Putamen (tissue), 1 donor: ENCODE measurements around the gene BANF1.

Source experiments
- DNase-seq: peaks from one replicate; pipeline ENCODE4 v3.0.0-alpha.2; 2016; ENCODE audit warnings: low spot score

The BANF1 gene, protein sequence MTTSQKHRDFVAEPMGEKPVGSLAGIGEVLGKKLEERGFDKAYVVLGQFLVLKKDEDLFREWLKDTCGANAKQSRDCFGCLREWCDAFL

DNA sequence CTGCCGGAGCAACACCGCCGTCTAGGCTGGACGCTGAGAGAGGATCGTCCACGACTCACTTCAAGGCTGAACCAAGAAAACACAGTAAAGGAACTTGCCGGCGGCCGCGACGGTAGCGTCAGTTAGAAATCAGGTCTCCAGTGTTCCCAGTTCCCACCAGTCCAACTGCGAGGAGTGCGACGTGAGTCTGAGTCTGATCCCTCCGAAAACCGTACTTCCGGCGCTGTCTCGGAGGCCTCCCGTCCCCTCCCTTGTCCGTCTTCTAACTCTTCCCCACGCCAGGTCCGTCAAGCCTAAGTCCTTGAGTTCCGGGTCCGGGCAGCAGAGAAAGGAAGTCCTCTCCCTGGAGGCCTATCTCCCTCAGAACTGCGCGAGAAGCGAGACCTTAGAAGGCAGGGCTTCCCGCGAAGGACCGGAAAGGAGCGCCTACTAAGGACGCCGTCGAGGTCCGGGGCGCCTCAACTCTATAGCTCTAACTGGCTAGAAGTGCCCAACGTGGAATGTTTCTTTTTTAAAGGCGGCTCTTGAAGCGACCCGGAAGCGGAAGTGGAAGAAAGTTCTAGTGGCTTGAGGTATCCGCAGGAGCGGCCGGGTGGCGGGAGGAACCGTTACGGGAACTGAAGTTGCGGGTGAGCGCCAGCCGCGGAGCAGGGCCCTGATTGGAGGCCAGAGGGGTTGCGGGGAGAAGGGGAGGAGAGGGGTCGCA lies at the start of gene BANF1, which contains the start of gene EIF1AD:
TSS of gene BANF1 (plus strand) at position 562 of the 706 bp plus-strand sequence. CDS start 748 bp downstream, outside the sequence.
TSS of gene EIF1AD (minus strand) at position 216 of the 706 bp plus-strand sequence. CDS start 1,768 bp downstream, outside the sequence.
- peak; percentile 97 for DNase-seq

- no peak for DNase-seq
Observed at GRCh38 chr11:65953471-65953870, 48.8 kb upstream of the BANF1 start.

GRCh38 chr11:65954771-65955170 lies 47.5 kb upstream of the BANF1 start:
- DNase-seq: no peak

- no peak for DNase-seq
Observed at GRCh38 chr11:65958291-65958690, 44.0 kb upstream of the BANF1 start.

GRCh38 chr11:65958774-65959420 lies 43.4 kb upstream of the BANF1 start:
- no peak for DNase-seq

DNA sequence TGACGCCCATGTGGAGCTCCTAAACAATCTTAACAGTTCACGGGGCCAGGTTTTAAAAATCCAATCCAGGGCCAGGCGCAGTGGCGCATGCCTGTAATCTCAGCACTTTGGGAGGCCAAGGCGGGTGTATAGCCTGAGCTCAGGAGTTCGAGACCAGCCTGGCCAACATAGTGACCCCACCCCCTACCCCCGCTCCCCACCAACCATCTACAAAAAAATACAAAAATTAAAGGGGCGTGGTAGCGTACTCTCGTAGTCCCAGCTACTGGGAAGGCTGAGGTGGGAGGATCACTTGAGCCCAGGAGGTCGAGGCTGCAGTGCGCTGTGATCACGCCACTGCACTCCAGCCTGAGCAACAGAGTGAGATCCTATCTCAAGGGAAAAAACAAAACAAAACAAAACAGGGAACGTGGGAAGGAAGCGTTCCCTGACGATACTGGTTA lies 41.5 kb upstream of the BANF1 start:
- DNase-seq: no peak

- DNase-seq: peak; percentile 98
Observed at GRCh38 chr11:65961267-65962140, 40.8 kb upstream of the BANF1 start, which contains the start of gene SART1. Gene SART1 (plus strand): TSS chr11:65961734. CDS start chr11:65961781, 47 bp downstream.

GRCh38 chr11:65962141-65962564 lies 40.1 kb upstream of the BANF1 start:
- no peak for DNase-seq

- DNase-seq: no peak
Observed at GRCh38 chr11:65964906-65965305, 37.4 kb upstream of the BANF1 start.

DNA sequence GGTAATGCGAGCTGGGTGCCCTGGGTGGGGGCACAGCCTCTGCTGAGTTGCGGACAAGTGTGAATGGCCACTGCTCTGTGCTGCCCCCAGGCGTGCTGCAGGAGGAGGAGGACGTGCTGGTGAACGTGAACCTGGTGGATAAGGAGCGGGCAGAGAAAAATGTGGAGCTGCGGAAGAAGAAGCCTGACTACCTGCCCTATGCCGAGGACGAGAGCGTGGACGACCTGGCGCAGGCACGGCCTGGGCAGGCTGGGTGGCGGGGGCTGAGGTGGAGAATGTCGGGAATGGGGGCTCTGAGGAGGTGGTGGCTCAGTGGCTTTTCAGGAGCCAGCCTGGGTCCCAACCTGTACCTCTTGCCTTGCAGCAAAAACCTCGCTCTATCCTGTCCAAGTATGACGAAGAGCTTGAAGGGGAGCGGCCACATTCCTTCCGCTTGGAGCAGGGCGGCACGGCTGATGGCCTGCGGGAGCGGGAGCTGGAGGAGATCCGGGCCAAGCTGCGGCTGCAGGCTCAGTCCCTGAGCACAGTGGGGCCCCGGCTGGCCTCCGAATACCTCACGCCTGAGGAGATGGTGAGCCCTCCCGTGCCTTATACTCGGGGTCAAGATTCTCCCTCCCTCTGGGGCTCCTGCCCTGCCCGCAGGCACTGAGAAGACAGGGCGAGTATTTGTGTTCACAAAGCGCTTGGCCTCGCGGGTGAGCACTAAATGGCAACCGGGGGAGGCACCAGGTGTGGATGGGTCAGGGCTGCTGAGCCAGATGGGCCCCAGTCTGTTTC lies 36.1 kb upstream of the BANF1 start:
- DNase-seq: no peak

- no peak for DNase-seq
Observed at GRCh38 chr11:65967329-65967934, 34.9 kb upstream of the BANF1 start.

DNA sequence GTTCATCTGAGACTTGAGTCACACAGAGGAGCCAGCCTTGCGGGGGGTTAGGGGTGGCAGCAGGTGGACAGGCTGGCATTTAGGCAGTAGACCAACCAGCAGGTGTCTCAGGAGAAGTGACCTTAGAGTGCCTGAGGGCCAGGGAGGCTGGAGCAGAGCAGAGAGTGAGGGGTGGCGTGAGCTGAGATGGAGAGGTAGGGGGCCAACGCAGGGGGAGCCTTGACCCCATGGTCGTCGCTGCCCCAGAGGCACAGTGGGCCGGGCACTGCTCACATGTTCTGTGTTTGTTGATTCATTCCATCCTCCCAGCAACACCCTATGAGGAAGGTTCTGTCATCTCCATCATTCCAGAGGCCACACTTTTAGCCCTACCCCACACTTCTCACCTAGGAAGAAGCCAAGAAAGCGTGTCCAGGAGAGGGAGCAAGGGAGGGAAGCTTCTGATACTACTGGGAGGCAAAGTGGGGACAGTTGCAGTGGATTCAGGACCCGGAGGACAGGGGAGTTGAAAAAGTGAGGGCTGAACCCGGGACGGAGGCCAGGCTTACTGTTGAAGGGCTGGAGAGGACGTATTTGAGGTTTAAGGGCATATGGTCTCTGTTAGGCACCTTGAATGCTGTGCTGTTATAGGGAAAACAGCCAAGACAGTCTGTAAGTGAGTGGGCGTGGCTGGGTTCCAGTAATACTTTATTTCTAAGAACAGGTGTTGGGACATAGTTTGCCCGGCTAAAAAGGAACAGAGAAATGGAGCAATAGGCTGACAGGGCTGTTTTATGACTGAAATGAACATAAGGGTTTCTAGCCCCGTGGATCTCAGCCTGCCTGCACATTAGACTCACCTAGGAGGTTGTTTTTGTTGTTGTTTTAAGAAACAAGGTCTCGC lies 33.5 kb upstream of the BANF1 start:
- DNase-seq: no peak

GRCh38 chr11:65972116-65972515 lies 30.2 kb upstream of the BANF1 start:
- no peak for DNase-seq

DNA sequence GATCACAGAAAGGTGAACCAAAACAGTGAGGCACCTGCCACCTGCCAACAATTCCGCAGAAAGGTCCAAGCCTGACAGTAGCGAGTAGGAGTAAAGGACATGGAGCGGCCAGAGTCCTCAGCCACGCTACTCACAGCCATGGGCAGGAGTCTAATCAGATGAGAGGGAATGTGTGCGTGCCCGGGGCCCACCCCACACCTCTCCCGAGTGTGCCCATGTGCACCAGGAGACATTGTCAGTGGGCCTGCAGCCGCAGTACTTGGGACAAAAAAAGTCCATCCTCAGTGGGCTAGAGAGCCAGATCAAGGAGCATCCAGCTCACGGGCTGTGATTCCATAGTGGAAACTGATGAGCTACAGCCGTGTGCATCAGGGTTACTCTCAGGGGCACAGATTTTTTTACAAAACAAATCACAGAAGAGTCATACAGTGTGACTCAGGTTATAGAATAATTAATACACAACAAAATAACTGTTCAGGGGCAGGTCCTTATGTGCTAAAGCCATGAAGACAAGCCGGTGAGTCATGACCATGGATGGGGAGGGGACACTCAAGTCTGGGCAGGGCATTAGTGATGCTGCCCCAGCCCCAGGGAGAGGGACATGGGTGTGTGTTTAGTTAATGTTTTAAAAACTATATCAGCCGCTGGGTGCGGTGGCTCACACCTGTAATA lies 28.7 kb upstream of the BANF1 start:
- no peak for DNase-seq

GRCh38 chr11:65975771-65976170 lies 26.5 kb upstream of the BANF1 start:
- DNase-seq: no peak

DNA sequence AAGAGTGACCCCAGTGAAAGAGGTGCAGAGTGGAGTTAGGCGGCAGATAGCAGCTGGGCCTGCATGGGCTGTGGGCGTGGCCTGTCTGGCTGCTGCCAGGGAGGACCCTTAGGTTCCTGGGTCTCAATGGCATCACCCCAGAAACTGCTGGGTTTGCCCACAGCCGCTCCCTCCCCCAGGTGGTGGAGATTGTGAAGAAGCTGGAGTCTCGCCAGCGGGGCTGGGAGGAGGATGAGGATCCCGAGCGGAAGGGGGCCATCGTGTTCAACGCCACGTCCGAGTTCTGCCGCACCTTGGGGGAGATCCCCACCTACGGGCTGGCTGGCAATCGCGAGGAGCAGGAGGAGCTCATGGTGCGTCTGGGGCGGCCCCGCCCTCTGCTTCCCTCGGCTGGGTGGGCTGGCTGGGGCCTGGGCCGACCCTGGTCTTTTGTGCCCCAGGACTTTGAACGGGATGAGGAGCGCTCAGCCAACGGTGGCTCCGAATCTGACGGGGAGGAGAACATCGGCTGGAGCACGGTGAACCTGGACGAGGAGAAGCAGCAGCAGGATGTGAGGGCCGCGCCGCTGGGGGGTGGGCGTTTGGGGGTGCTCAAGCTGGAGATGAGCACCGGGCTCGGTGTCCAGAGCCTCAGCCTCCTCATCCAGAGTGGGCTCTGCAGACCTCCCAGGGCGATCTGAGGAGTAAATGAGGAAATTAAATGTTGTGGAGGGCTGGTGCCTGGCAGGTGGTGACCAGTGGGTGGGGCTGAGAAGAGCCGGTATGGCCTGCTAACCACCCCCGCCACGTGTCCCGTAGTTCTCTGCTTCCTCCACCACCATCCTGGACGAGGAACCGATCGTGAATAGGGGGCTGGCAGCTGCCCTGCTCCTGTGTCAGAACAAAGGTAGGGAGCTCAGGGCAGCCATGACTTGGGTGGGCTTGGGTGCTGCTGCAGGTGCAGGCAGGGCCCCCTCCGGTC lies 25.8 kb upstream of the BANF1 start:
- DNase-seq: no peak

- DNase-seq: no peak
Observed at GRCh38 chr11:65977621-65978390, 24.5 kb upstream of the BANF1 start.
